Measurements from ENCODE around the gene TSPAN9.
A peak's percentile ranks its signal among the peaks of the same experiment; 100 is the strongest.

- peak in 2 of 4 donors; percentile 40 to 56 for TF ChIP-seq EP300 (IDR thresholded peaks at IDR 0.05)
- TF ChIP-seq POLR2AphosphoS5 (IDR thresholded peaks at IDR 0.05) = peak in 1 of 2 donors; percentile 14
- TF ChIP-seq CTCF (IDR thresholded peaks at IDR 0.05) = no peak
- TF ChIP-seq POLR2A (IDR thresholded peaks at IDR 0.05) = no peak
Measured at GRCh38 chr12:3155702-3156370, 78.7 kb downstream of the TSPAN9 start.
